NCI-H1105 (cell line): Measurements from ENCODE around the gene NUDT21.

Experiments
- DNase-seq: peaks from one replicate; lab custom pipeline; 2025; lab: John Stamatoyannopoulos, UW

NUDT21 gene

DNA sequence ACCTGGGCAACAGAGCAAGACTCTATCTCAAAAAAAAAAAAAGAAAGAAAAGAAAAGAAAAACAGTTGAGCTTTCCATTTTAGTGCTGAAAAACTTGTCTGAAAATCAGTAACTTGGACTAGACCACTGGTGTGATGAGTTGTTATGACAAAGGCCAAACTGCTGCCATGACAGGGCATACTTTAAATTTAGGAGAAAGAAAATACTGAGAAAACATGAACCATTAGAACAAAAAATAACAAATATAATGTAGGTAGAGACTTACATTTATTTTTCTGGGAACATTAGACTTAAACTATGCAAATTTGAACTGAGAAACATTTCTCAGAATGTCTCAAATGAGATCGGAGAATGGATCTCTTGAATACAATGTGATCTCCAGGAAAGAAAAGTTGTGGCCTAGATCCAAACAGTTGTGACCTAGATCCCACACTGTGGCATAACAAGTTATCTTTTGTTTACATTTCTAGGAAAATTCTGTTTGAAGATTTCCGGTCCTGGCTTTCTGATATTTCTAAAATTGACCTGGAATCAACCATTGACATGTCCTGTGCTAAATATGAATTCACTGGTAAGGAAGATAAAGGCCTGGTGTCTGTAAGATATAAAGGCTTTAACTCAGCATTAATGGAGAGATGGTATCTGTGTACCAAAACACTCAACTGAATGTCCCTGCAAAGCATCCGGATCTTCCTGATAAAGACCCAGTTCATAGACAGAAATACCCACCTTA is 11.1 kb upstream of the NUDT21 start:
- no peak for DNase-seq

DNA sequence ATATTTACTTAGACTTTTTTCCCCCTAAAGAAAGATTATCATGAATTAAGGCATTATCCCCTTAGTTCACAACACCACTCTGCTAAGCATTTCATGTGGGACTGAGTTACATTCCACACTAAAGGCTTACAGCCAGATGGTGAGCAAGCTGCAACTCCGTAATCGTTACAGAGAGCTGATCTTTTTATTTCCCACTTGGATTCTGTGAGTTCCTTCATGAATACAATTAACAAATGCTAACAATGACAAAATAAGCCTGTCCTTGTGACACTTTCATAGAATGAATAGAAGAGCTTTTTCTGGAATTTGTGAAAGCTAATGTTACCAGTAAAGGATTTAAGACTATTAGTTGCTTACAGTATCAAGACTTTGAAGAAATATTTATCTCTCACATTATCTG is 9.0 kb upstream of the NUDT21 start:
- no peak for DNase-seq

- no peak for DNase-seq
These were observed 6.9 kb upstream of the NUDT21 start for GRCh38 chr16:56457927-56458470.

- peak; percentile 68 for DNase-seq
These were observed 889 bp upstream of the NUDT21 start for GRCh38 chr16:56451753-56452689.

DNA sequence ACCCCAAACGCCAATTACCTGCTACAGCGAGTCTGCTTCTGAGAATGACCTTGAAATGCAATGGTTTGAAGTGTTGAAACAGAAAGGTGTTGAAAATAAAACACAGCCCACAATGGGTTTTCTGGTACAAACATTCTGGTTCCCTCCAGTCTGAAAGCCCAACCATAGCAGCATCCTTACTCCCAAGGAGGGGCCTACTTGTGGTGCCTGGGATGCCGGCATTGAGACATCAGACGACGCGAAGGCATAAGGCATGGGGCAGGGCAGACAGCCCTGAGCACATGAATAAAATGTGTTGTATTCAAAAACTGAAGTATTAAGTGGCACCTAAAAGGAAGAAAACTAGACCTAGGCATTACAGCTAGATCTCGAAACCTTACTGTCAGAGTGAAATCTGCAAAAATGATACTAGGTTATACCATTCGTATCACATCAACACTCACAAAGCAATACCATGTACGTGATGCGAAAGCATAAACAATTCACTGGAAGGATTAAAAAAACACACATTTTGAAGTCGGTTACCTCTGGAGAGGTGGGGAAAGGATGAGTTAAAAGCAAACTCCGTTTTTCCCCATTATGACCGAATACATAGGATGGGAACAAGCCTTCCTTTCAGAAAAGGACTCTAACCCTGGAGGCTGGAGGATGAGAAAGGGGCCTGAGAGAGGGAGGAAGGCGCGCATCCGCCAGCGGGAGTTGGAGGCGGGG is 702 bp downstream of the NUDT21 start:
- no peak for DNase-seq

DNA sequence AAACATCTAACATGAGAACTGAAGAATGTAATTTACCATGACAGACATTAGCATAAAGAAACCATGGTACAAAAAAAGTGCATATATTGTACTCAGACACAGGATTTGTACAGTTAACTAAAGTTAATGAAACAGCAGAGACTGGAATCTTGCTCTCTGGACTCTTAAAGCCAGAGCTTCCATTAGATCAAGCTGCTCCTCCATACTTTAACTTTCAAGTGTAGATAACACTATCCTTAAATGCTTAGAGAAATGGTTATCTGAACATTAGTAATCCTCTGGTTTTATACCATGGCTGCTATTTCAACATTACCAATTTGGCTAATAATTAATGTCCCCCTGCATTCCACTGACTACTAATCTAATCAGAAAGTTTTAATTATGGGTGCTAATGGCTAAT is 3.1 kb downstream of the NUDT21 start:
- no peak for DNase-seq

DNA sequence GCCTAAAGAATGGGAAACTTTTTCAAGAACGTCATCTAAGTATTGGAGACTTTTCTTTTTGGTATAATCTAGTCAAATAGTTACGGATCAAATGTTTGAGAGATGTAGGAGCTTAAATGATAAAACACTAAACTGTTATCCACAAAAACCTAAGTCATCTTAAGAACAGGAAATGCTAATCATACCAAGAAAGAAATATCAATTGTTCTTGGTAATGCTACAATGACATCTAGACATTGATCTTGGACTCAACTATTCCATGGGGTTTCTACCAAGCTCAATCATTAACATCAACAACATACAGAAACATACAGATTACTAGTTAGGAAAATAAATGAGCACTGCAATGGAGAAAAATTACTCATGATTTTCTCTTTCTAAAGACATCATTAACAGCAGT is 3.8 kb downstream of the NUDT21 start:
- DNase-seq, result no peak

- DNase-seq, result no peak
These were observed 13.1 kb downstream of the NUDT21 start for GRCh38 chr16:56438038-56438437.

DNA sequence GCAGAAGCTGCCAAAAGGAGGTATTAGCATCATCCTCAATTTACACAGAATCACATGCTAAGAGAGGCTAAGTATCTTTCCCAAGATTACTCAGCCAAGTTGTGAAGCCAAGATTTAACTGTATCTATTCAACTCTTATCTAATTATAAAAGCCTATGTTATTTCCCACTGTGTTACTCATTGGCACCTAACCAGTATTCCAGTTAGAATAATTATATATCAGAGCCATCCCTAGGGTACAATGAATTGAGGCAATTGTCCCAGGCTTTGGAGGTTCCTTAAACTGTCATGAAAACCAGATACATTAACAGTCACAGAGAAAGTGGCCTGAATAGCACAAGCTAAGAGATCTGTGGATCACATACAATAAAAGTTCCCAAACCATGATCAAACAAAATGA is 14.9 kb downstream of the NUDT21 start:
- DNase-seq, result no peak

DNA sequence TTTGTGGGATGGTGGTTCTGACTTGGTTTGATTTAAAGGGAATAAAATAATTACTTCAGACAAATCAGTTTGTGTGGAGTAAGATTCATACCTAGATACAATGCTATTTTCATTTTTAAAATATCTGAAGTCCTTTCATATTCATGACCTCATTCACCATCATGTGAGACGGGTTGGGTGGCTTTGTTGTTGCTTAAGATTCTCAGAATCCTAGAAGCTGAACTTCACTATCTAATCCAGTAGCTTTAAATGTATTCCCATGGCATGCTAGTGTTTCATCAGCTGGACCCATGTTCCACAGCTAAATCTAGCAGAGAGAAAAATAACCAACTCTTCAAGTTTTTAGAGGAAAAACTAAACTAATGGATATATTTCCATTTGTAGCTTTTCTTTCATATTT is 23.0 kb downstream of the NUDT21 start:
- DNase-seq, result no peak

DNA sequence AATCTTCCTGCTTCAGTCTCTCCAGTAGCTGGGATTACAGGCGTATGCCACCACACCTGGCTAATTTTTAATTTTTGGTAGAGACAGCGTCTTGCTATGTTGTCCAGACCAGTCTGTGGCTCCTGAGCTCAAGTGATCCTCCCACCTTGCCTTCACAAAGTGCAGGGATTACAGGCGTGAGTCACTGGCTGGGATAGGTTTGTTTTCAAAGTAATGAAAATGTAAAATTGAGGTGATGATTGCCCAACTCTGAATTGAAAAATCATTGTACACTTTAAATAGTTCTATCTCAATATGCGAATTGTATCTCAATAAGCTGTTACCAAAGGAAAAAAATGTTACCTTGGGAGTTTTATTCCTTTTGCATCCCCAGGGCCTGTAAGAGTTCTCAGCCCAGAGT is 24.5 kb downstream of the NUDT21 start:
- DNase-seq, result no peak

DNA sequence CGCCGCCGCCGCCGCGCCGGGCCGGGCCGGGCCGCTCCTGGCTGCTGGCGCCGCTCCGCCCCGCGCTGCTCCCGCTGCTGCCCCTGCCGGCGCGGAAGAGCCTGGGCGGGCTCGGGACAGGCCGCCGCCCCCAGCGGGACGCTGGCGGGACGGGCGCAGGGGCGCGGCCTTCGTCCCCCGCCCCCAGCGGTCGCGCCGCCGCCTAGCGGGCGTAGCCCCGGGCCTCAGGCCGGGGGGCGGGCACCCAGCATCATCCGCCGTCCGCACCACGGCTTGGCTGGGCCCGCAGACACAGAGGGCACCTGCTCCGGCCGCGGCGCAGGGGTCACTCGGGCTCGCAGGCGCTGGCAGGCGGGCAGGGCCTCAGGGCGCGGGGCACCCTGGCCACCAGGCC is 25.7 kb downstream of the NUDT21 start, which contains the start of gene AMFR:
Gene AMFR (minus strand): TSS at position 107 of the 394 bp plus-strand sequence. CDS start 218 bp downstream, outside the sequence.
- DNase-seq, result peak; percentile 75

GRCh38 chr16:56424791-56425438 is 26.2 kb downstream of the NUDT21 start:
- peak; percentile 38 for DNase-seq

DNA sequence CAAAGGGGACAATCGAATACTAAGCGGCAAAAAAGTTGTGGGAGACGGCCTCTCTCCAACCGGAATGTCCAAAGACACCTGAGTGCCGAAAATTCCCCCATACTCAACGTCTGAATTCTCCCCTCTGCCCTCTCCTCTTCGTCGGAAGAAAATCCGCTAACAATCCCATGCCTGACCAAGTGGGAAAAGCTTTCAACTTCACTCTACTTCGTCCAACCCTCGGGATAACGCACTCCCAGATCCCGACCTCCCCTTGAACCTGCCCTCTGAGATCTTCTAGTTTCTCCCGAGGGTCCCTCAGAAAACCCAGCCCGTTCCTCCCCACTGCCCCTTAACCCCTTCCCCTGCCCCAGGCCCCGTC is 26.7 kb downstream of the NUDT21 start:
- DNase-seq, result no peak

GRCh38 chr16:56423584-56424403 is 27.3 kb downstream of the NUDT21 start:
- no peak for DNase-seq

DNA sequence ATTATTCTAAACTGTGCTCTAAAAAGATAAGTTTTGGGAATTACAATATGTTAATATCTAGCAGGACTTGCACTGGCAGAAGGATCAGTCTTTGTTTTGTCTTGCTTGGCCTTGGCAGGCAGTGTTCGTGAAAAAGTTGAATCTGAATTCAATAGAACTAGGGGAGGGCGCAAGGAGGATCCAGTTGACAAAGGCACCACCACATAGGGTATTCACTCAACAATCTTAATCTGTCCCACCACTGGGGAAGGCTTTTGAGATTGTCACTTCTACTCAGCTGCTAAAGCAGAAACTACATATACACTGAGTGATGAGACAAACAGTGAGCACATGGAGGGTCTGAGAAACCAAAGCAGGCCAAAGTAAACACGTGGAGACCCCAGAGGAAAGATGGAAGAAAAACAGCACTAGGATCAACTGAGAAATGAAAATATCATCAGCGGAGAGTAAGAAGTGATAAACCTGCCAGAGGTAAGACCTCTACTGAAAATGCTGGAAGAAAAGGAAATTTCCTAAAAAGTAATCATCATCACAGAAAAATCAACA is 28.2 kb downstream of the NUDT21 start:
- no peak for DNase-seq

GRCh38 chr16:56421976-56422669 is 29.0 kb downstream of the NUDT21 start:
- DNase-seq, result no peak

- DNase-seq, result no peak
These were observed 29.8 kb downstream of the NUDT21 start for GRCh38 chr16:56421313-56421712.

DNA sequence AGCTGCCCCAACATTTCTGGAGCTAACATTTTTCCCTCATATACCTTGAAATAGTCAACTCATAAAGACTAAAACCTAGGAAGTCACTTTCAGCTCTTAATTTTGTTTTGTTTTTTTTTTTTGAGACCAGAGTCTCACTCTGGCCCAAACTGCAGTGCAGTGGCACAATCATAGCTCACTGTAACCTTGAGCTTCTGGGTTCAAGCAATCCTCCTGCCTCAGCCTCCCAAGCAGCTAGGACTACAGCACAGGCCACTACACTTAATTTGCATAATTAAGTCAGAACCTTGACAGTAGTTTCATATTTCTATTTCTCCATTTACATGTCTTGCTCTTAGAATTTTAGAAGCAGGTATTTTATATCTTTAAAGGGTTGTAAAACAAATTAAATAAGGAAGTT is 30.5 kb downstream of the NUDT21 start:
- DNase-seq, result no peak
